Type B pancreatic cell (in vitro differentiated cells): ENCODE results near the gene CETN1. TPM values are rescaled to one million over a fixed set of nuclear protein-coding genes. Genes with fewer than 3 reads are reported as not detected.

ENCODE experiments used
- DNase-seq: peaks from one replicate; pipeline ENCODE4 v3.0.0; 2021; ENCODE audit warnings: mixed read lengths; ENCODE audit not compliant: unreplicated experiment; ENCODE audit errors: extremely low spot score
- H3K27ac Mint-ChIP-seq: 2 replicates; pipeline ENCODE4 v1.8.0; 2021; ENCODE audit warnings: mild to moderate bottlenecking, mixed read lengths
- H3K27me3 Mint-ChIP-seq: 2 replicates; pipeline ENCODE4 v1.8.0; 2021; ENCODE audit warnings: mixed read lengths
- H3K36me3 Mint-ChIP-seq: 2 replicates; pipeline ENCODE4 v1.8.0; 2021; ENCODE audit warnings: mixed read lengths
- H3K4me1 Mint-ChIP-seq: one replicate; pipeline ENCODE4 v1.8.0; 2021; ENCODE audit warnings: mixed read lengths; ENCODE audit not compliant: unreplicated experiment
- H3K4me3 Mint-ChIP-seq: 2 replicates; pipeline ENCODE4 v1.8.0; 2021; ENCODE audit warnings: mild to moderate bottlenecking, mixed read lengths
- H3K9me3 Mint-ChIP-seq: 2 replicates; pipeline ENCODE4 v1.8.0; 2021; ENCODE audit warnings: mixed read lengths
- total RNA-seq: library from RNA; stranded (reverse); gene quantifications from 2 replicates; pipeline ENCODE4 v1.2.1, GENCODE V29; 2021; ENCODE audit warnings: low replicate concordance
- TF ChIP-seq, protein P1 (sequence below): fragments of 200-600 bp; sonication (generic); conservative IDR thresholded peaks from 2 replicates; pipeline ENCODE4 v1.5.0; 2021; ENCODE audit warnings: antibody characterized with exemption, mild to moderate bottlenecking

CETN1 gene
- total RNA-seq, 1 donor from 2014 or later = not detected

DNA sequence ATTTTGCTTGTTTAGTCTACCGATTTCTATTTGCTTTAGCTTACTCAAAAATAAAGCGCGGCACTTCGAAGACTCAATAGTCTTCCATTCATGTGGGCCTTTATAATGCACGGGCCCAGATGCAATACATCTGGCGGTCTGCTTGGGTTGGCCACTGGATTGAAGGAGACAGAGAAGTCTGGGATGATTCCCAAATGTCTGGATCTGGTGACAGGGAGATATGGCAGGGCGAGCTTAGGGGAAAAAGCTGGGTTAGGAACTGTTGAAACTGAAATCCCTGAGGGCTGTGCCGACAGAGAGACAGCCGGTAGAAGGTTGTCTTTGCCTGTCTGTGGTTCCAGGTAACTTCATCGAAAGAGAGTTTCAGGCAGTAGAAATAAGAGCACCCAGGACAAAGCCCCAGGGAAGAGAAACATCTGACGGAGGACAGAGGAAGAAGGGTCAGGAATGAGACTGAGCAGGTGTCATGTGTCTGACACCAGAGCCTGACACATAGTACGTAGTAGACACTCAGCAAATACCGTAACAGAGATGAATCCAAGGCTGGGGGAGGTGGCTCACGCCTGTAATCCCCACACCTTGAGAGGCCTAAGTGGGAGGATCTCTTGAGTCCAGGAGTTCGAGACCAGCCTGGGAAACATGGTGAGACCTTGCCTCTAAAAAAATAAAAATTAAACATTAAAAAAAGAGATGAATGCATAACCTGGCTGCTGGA lies 30.2 kb downstream of the CETN1 start:
- H3K36me3 Mint-ChIP-seq = no peaks in the 10 kb centered on the region
- no peaks in the 10 kb centered on the region for H3K27me3 Mint-ChIP-seq
- no peaks in the 10 kb centered on the region for H3K9me3 Mint-ChIP-seq

DNA sequence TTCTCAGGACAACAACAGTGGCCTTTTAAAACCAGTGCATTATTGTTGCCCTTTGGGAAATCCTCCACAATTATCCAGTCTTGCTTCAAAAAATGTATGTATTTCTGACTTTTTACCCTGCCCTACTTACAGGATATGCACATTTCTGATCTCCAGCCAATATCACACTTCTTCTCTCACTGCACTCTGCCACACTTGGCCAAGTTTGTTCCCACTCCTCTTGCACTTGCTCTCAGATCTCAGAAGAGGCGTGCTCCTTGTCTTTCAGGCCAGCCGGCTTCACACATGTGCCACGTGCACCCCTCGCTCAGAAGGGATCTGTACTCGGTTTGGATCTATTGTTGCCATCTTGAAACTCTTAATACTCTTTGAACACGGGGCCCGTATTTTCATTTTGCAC lies 32.0 kb downstream of the CETN1 start:
- no peak for DNase-seq
- Mint-ChIP-seq H3K27ac (no peak overlapping the region), H3K27me3 (no peaks in the 10 kb centered on the region), H3K9me3 (no peaks in the 10 kb centered on the region), H3K4me3 (no peak overlapping the region), H3K36me3 (no peaks in the 10 kb centered on the region), H3K4me1 (peaks cover 4% of the 10 kb centered on the region)
- TF ChIP-seq, protein P1, sequence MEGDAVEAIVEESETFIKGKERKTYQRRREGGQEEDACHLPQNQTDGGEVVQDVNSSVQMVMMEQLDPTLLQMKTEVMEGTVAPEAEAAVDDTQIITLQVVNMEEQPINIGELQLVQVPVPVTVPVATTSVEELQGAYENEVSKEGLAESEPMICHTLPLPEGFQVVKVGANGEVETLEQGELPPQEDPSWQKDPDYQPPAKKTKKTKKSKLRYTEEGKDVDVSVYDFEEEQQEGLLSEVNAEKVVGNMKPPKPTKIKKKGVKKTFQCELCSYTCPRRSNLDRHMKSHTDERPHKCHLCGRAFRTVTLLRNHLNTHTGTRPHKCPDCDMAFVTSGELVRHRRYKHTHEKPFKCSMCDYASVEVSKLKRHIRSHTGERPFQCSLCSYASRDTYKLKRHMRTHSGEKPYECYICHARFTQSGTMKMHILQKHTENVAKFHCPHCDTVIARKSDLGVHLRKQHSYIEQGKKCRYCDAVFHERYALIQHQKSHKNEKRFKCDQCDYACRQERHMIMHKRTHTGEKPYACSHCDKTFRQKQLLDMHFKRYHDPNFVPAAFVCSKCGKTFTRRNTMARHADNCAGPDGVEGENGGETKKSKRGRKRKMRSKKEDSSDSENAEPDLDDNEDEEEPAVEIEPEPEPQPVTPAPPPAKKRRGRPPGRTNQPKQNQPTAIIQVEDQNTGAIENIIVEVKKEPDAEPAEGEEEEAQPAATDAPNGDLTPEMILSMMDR = no peak

More for the DNA sequence above, 30.2 kb downstream of the CETN1 start:
- no peak for DNase-seq
- no peak overlapping the region for H3K27ac Mint-ChIP-seq
- TF ChIP-seq, protein P1 = no peak
- no peak overlapping the region for H3K4me3 Mint-ChIP-seq
- H3K4me1 Mint-ChIP-seq = no peaks in the 10 kb centered on the region

DNA sequence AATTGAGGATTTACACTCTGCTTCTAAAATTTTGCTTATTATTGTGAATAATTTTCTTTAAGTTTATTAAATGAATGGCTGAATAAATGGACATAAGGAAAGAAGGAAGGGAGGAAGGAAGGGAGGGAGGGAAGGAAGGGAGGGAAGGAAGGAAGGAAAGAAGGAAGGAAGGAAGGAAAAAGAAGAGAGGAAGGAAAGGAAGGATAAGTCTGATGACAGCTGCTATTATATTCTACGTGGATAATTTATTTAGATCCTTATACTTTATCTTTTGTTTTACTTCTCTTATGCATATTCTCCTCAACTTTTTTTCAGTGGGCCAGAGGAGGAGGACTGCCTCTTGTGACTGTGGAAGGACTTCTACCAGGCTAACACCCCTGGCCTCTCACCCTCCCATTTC lies 34.0 kb downstream of the CETN1 start:
- H3K36me3 Mint-ChIP-seq = no peaks in the 10 kb centered on the region
- no peak for DNase-seq
- peaks cover 14% of the 10 kb centered on the region for H3K4me1 Mint-ChIP-seq
- no peaks in the 10 kb centered on the region for H3K27me3 Mint-ChIP-seq
- no peak overlapping the region for H3K27ac Mint-ChIP-seq
- no peaks in the 10 kb centered on the region for H3K9me3 Mint-ChIP-seq
- no peak overlapping the region for H3K4me3 Mint-ChIP-seq
- TF ChIP-seq, protein P1 = no peak

DNA sequence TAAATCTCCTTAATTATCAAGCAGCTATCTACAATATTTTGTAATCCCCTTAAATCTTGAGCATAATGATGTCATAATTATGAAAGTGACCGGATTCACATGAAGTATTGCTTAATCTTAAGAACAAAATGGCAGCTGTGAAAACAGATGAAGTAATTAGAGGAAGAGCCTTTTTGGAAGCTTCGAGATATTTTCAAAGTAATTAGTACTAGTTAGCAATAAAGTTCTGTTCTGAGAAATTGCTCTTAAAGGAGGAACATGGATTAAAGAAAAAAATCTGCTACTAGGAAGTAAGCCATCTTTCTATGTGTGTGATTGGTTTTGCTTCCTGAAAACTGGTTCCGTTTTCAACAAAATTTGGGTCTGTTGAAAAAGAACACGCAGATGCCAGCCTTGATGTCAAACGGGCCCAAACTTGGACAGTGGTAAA lies 34.9 kb downstream of the CETN1 start:
- no peak overlapping the region for H3K4me3 Mint-ChIP-seq
- H3K9me3 Mint-ChIP-seq = no peaks in the 10 kb centered on the region
- H3K36me3 Mint-ChIP-seq = no peaks in the 10 kb centered on the region
- DNase-seq = no peak
- no peaks in the 10 kb centered on the region for H3K27me3 Mint-ChIP-seq
- H3K27ac Mint-ChIP-seq = no peak overlapping the region
- TF ChIP-seq, protein P1 = no peak
- H3K4me1 Mint-ChIP-seq = peaks cover 15% of the 10 kb centered on the region

- TF ChIP-seq, protein P1 = no peak
- H3K9me3 Mint-ChIP-seq = no peaks in the 10 kb centered on the region
- DNase-seq = no peak
- no peak overlapping the region for H3K4me3 Mint-ChIP-seq
- peaks cover 15% of the 10 kb centered on the region for H3K4me1 Mint-ChIP-seq
- H3K36me3 Mint-ChIP-seq = no peaks in the 10 kb centered on the region
- H3K27ac Mint-ChIP-seq = no peak overlapping the region
- no peaks in the 10 kb centered on the region for H3K27me3 Mint-ChIP-seq
These were observed 35.6 kb downstream of the CETN1 start for GRCh38 chr18:615773-616172.
